ENCODE results near the gene ASPDH. TPM values are rescaled to one million over a fixed set of nuclear protein-coding genes. Genes with fewer than 3 reads are reported as not detected.

ASPDH gene
- polyA plus RNA-seq, 2 donors = not detected

DNA sequence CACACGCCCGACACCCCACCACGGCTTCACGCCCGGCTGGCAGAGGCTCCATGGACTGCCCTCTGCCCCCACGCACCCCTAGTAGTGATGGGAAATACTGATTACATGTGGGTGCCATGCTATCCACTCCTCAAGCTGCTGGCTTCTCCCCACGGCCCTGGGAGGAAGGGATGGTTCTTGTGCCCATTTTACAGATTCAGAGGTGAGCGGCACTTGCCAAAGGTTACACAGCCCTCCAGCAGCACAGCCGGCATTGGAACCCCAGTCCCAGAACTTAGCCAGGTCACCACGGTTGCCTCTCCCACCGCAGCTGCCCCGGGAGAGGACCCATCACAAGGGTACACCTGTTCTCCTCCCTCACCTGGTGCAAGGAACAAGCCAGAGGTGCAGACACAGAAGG lies 41.3 kb upstream of the ASPDH start:
- Histone ChIP-seq H3K27me3 (ENCODE audit: control insufficient read depth in 1 of 2, insufficient read depth in 2 of 2, low read length in 2 of 2) (no peaks in the 10 kb centered on the region), H3K27ac (ENCODE audit: low read depth in 2 of 2, low read length in 1 of 2) (no peak overlapping the region), H3K4me3 (ENCODE audit: low read depth in 1 of 2, low read length in 2 of 2) (no peak overlapping the region), H3K9me3 (ENCODE audit: control insufficient read depth in 2 of 2, insufficient read depth in 1 of 2, low read depth in 1 of 2, low read length in 1 of 2) (no peaks in the 10 kb centered on the region), H3K36me3 (ENCODE audit: control insufficient read depth in 2 of 2, insufficient read depth in 2 of 2, low read length in 1 of 2) (no peaks in the 10 kb centered on the region), H3K4me1 (ENCODE audit: control insufficient read depth in 2 of 2, insufficient read depth in 2 of 2, low read length in 1 of 2) (peaks cover 2 to 4% of the 10 kb centered on the region in 2 donors)
- WGBS, 2 donors = 67 to 71% methylated on average over 12 of the region's 12 CpGs

DNA sequence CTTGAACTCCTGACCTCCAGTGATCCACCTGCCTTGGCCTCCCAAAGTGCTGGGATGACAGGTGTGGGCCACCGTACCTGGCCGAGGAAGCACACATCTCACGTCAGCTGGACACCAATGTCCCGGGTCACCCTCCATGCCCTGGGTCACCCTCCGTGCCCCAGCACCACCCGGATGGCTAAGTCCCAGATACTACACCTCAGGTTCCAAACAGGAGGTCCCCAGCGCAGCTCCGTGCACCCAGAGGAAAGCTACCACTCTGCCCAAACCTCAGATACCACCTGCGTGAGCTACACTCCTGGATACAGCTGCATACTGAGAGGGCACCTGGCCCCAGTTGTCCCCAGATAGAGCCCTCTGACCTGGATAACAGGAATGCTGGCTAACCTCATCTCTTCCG lies 40.5 kb upstream of the ASPDH start:
- no peak overlapping the region for H3K4me3 ChIP-seq (ENCODE audit: low read depth in 1 of 2, low read length in 2 of 2)
- H3K4me1 ChIP-seq (ENCODE audit: control insufficient read depth in 2 of 2, insufficient read depth in 2 of 2, low read length in 1 of 2) = peaks cover 2 to 4% of the 10 kb centered on the region in 2 donors
- no peaks in the 10 kb centered on the region for H3K36me3 ChIP-seq (ENCODE audit: control insufficient read depth in 2 of 2, insufficient read depth in 2 of 2, low read length in 1 of 2)
- peaks cover 0 to 2% of the 10 kb centered on the region in 2 donors for H3K27me3 ChIP-seq (ENCODE audit: control insufficient read depth in 1 of 2, insufficient read depth in 2 of 2, low read length in 2 of 2)
- no peaks in the 10 kb centered on the region for H3K9me3 ChIP-seq (ENCODE audit: control insufficient read depth in 2 of 2, insufficient read depth in 1 of 2, low read depth in 1 of 2, low read length in 1 of 2)
- H3K27ac ChIP-seq (ENCODE audit: low read depth in 2 of 2, low read length in 1 of 2) = no peak overlapping the region
- WGBS, 2 donors = 75 to 82% methylated on average over 9 to 10 of the region's 10 CpGs

DNA sequence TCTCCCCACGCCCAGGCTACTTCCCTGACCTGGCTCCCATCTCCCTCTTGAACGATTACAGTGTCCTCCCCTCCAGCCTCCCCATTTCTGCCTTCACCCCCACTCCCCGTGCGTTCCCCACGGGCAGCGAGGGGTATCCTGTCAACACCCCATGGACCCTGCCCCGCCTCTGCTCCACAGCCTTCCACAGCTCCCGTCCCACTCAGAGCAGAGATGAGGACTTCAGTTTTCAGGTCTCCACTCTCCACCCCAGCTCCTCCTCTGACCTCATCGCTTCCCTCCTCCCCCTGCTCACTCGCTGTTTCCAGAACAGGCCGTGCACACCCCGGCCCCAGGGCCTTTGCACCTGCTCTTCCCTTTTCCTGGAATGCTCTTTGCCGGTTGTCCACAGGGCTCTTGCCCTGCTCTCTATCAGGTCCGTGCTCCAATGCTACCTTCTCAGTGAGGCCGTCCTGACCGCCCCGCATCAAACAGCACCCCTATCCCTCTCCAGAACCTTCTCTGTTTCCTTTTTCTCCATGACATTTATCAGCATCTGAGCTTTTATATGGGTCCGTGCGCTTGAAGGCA lies 39.5 kb upstream of the ASPDH start:
- peaks cover 0 to 3% of the 10 kb centered on the region in 2 donors for H3K27me3 ChIP-seq (ENCODE audit: control insufficient read depth in 1 of 2, insufficient read depth in 2 of 2, low read length in 2 of 2)
- no peaks in the 10 kb centered on the region for H3K9me3 ChIP-seq (ENCODE audit: control insufficient read depth in 2 of 2, insufficient read depth in 1 of 2, low read depth in 1 of 2, low read length in 1 of 2)
- no peak overlapping the region for H3K27ac ChIP-seq (ENCODE audit: low read depth in 2 of 2, low read length in 1 of 2)
- H3K4me1 ChIP-seq (ENCODE audit: control insufficient read depth in 2 of 2, insufficient read depth in 2 of 2, low read length in 1 of 2) = peaks cover 2 to 6% of the 10 kb centered on the region in 2 donors
- no peaks in the 10 kb centered on the region for H3K36me3 ChIP-seq (ENCODE audit: control insufficient read depth in 2 of 2, insufficient read depth in 2 of 2, low read length in 1 of 2)
- 72 to 76% methylated on average over 19 of the region's 19 CpGs for WGBS, 2 donors
- H3K4me3 ChIP-seq (ENCODE audit: low read depth in 1 of 2, low read length in 2 of 2) = no peak overlapping the region

DNA sequence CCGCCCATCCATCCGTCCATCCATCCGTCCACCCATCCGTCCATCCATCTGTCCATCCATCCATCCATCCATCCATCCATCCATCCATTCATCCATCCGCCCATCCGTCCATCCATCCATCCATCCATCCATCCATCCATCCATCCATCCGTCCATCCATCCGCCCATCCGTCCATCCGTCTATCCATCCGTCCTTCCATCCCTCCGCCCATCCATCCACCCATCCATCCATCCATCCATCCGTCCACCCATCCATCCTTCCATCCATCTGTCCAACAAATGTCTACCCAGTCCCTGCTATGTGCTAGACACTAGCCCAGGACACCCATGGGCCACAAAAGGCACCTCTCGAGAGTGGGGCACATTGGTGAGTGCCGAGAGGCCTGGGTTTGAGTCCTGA lies 38.8 kb upstream of the ASPDH start:
- 82 to 84% methylated on average over 15 of the region's 15 CpGs for WGBS, 2 donors
- no peaks in the 10 kb centered on the region for H3K9me3 ChIP-seq (ENCODE audit: control insufficient read depth in 2 of 2, insufficient read depth in 1 of 2, low read depth in 1 of 2, low read length in 1 of 2)
- peaks cover 0 to 3% of the 10 kb centered on the region in 2 donors for H3K27me3 ChIP-seq (ENCODE audit: control insufficient read depth in 1 of 2, insufficient read depth in 2 of 2, low read length in 2 of 2)
- H3K4me1 ChIP-seq (ENCODE audit: control insufficient read depth in 2 of 2, insufficient read depth in 2 of 2, low read length in 1 of 2) = peaks cover 2 to 6% of the 10 kb centered on the region in 2 donors
- no peak overlapping the region for H3K27ac ChIP-seq (ENCODE audit: low read depth in 2 of 2, low read length in 1 of 2)
- no peak overlapping the region for H3K4me3 ChIP-seq (ENCODE audit: low read depth in 1 of 2, low read length in 2 of 2)
- no peaks in the 10 kb centered on the region for H3K36me3 ChIP-seq (ENCODE audit: control insufficient read depth in 2 of 2, insufficient read depth in 2 of 2, low read length in 1 of 2)

DNA sequence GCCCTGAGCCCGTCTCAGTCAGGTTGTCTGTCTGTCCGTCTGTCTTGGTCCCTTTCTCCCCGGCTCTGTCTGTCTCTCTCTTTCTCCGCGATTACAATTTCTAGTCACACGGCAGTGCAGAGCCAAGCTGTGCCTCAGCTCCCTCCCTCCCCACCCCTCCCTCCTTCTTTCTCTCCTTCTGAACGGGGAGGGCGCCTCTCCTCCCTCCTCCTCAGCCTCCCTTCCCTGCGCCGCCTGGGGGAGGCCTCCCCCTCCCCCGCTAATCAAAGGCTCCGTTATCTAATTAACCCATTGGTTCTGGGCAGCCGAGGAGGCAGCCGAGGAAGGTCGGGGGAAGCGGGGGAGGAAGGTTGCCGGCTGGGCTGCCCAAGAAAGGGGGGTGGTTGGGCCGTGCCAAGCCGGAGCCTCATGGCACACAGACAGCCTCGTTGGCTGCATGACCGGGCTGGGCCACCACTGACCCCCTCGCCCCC lies 38.0 kb upstream of the ASPDH start:
- H3K4me3 ChIP-seq (ENCODE audit: low read depth in 1 of 2, low read length in 2 of 2) = peak overlapping the region in 1 of 2 donors; percentile 14
- no peak overlapping the region for H3K27ac ChIP-seq (ENCODE audit: low read depth in 2 of 2, low read length in 1 of 2)
- peaks cover 2 to 6% of the 10 kb centered on the region in 2 donors for H3K4me1 ChIP-seq (ENCODE audit: control insufficient read depth in 2 of 2, insufficient read depth in 2 of 2, low read length in 1 of 2)
- no peaks in the 10 kb centered on the region for H3K9me3 ChIP-seq (ENCODE audit: control insufficient read depth in 2 of 2, insufficient read depth in 1 of 2, low read depth in 1 of 2, low read length in 1 of 2)
- H3K27me3 ChIP-seq (ENCODE audit: control insufficient read depth in 1 of 2, insufficient read depth in 2 of 2, low read length in 2 of 2) = peaks cover 0 to 3% of the 10 kb centered on the region in 2 donors
- WGBS, 2 donors = 1 to 3% methylated on average over 21 to 22 of the region's 22 CpGs
- no peaks in the 10 kb centered on the region for H3K36me3 ChIP-seq (ENCODE audit: control insufficient read depth in 2 of 2, insufficient read depth in 2 of 2, low read length in 1 of 2)

DNA sequence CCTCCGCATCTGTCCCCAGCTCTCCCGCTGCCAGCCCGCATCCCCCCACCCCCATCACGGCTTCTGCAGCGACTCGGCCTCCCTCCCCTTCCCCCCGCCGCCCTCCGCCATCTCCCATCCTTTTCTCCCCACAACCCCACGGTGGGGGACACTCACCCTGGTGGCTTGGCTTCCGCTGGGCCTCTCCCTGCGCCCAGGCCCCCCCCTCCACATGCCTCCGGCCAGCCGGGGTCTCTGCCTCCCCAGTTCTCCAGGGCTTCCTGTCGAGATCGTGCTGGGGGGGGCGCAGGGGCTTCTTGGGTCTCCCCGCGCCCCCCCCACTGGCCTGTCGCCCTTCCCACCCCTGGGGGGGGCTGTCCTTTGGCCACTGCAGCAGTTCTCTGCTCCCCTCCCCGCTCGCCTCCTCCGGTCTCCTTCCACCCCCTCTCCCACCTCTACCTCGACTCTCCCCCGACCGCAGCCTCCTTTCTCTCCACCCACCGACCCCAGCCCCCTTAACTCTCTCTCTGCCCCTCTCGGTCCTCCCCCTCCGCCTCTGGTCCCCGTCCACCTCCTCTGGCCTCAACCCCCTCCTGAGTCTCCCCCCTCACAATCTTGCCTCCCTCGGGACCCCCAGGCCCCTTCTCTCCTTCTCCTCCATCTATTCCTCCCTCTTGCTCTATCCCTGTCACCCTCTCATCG lies 37.5 kb upstream of the ASPDH start:
- 8 to 11% methylated on average over 24 to 32 of the region's 32 CpGs for WGBS, 2 donors
- Histone ChIP-seq H3K36me3 (ENCODE audit: control insufficient read depth in 2 of 2, insufficient read depth in 2 of 2, low read length in 1 of 2) (no peaks in the 10 kb centered on the region), H3K4me3 (ENCODE audit: low read depth in 1 of 2, low read length in 2 of 2) (peak overlapping the region; percentile 3 to 14), H3K4me1 (ENCODE audit: control insufficient read depth in 2 of 2, insufficient read depth in 2 of 2, low read length in 1 of 2) (peaks cover 2% of the 10 kb centered on the region in 2 donors), H3K27me3 (ENCODE audit: control insufficient read depth in 1 of 2, insufficient read depth in 2 of 2, low read length in 2 of 2) (peaks cover 0 to 3% of the 10 kb centered on the region in 2 donors), H3K9me3 (ENCODE audit: control insufficient read depth in 2 of 2, insufficient read depth in 1 of 2, low read depth in 1 of 2, low read length in 1 of 2) (no peaks in the 10 kb centered on the region), H3K27ac (ENCODE audit: low read depth in 2 of 2, low read length in 1 of 2) (no peak overlapping the region)

DNA sequence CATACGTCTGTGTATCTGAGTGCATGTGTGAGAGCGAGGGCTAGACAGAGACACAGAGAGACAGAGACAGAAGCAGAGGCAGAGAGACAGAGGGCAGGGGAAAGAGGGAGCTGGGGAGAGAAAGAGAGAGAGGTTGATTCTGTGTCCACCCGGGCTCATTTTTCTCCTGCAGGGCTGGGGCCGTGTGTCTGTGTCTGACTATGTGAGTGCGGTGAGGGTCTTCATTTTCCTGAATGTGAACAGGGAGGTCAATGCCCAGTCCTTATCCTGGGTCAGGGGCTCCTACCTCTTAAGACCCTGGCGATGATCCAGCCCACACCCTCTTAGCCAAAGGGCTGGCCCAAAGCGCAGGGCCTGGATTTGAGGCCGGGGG lies 36.9 kb upstream of the ASPDH start:
- 36 to 42% methylated on average over 8 of the region's 8 CpGs for WGBS, 2 donors
- peaks cover 2% of the 10 kb centered on the region in 2 donors for H3K4me1 ChIP-seq (ENCODE audit: control insufficient read depth in 2 of 2, insufficient read depth in 2 of 2, low read length in 1 of 2)
- H3K4me3 ChIP-seq (ENCODE audit: low read depth in 1 of 2, low read length in 2 of 2) = no peak overlapping the region
- H3K27ac ChIP-seq (ENCODE audit: low read depth in 2 of 2, low read length in 1 of 2) = no peak overlapping the region
- no peaks in the 10 kb centered on the region for H3K9me3 ChIP-seq (ENCODE audit: control insufficient read depth in 2 of 2, insufficient read depth in 1 of 2, low read depth in 1 of 2, low read length in 1 of 2)
- H3K27me3 ChIP-seq (ENCODE audit: control insufficient read depth in 1 of 2, insufficient read depth in 2 of 2, low read length in 2 of 2) = peaks cover 0 to 3% of the 10 kb centered on the region in 2 donors
- H3K36me3 ChIP-seq (ENCODE audit: control insufficient read depth in 2 of 2, insufficient read depth in 2 of 2, low read length in 1 of 2) = no peaks in the 10 kb centered on the region

DNA sequence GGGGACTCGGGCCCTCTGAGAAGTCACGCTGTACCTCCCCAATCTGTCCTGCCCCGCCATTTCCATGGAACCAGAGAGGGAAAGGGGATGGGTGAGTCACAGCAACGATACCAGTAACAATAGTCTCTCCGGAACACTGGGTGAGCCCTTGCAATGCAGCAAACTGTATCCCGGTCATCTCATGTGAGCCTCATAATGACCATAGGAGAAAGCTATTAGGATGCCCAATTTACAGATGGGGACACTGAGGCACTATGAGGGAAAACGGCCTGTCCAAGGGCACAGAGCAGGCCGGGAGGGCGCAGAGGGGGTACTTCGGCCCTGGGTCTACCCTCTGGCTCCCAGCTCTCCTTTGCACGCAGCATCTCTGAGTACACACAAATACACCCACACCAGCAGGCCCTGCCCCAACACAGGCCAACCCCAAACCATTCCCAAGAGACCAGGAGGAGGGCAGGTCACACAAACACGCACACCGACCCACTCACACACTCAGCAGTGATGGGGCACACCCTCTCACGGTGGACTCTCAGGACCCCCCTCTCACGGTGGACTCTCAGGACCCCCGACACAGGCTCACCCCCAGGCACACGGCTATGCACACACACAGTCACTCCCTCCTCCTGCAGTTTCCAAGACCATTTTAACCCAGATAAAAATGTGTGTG lies 36.3 kb upstream of the ASPDH start:
- H3K36me3 ChIP-seq (ENCODE audit: control insufficient read depth in 2 of 2, insufficient read depth in 2 of 2, low read length in 1 of 2) = no peaks in the 10 kb centered on the region
- H3K4me3 ChIP-seq (ENCODE audit: low read depth in 1 of 2, low read length in 2 of 2) = no peak overlapping the region
- peaks cover 0 to 3% of the 10 kb centered on the region in 2 donors for H3K27me3 ChIP-seq (ENCODE audit: control insufficient read depth in 1 of 2, insufficient read depth in 2 of 2, low read length in 2 of 2)
- H3K9me3 ChIP-seq (ENCODE audit: control insufficient read depth in 2 of 2, insufficient read depth in 1 of 2, low read depth in 1 of 2, low read length in 1 of 2) = no peaks in the 10 kb centered on the region
- 59 to 63% methylated on average over 17 of the region's 17 CpGs for WGBS, 2 donors
- peaks cover 2% of the 10 kb centered on the region in 2 donors for H3K4me1 ChIP-seq (ENCODE audit: control insufficient read depth in 2 of 2, insufficient read depth in 2 of 2, low read length in 1 of 2)
- H3K27ac ChIP-seq (ENCODE audit: low read depth in 2 of 2, low read length in 1 of 2) = no peak overlapping the region

DNA sequence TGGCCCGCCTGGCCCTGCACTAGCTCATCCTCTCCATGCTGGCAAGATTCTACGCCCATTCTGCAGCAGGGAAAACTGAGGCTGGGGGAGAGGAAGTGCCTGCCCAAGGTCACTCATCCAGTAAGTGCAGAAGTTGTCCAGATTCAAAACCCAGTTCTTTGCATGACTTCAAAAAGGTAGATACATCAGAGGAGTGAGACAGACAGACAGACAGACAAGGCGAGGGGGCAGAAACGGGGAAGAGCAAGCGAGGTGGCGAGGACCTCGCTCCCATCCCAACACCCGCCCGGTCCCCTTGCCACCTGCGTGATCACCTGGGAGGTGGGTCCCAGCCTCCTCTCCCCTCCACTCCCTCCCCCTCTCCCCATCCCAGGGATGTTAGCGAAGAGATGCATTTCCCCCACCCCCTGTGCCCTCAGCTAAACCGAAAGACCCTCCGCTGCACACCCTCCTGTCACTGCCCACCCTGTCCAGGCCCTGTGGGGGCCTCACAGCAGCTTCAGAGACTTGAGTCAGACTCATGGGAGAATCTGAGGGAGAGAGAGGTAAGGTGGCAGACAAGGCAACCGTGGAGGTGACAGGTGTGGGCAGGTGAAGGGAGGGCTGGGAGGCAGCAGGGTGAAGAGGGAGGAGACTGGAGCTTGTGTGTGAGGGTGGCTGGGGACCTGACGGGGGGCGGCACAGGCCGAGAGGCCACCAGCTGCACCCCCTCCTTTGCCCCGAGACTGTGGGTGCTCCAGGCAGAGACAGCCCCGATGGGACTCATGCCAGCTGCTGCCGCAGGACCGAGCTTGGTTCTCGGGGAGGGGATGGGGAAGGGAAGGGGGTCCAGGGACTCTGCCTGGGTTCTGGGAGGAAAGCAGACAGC lies 35.6 kb upstream of the ASPDH start:
- H3K27me3 ChIP-seq (ENCODE audit: control insufficient read depth in 1 of 2, insufficient read depth in 2 of 2, low read length in 2 of 2) = peaks cover 0 to 3% of the 10 kb centered on the region in 2 donors
- H3K27ac ChIP-seq (ENCODE audit: low read depth in 2 of 2, low read length in 1 of 2) = no peak overlapping the region
- WGBS, 2 donors = 69% methylated on average over 20 to 22 of the region's 22 CpGs

More for the DNA sequence above, 35.6 kb upstream of the ASPDH start:
- Histone ChIP-seq H3K9me3 (ENCODE audit: control insufficient read depth in 2 of 2, insufficient read depth in 1 of 2, low read depth in 1 of 2, low read length in 1 of 2) (no peaks in the 10 kb centered on the region), H3K4me3 (ENCODE audit: low read depth in 1 of 2, low read length in 2 of 2) (no peak overlapping the region), H3K36me3 (ENCODE audit: control insufficient read depth in 2 of 2, insufficient read depth in 2 of 2, low read length in 1 of 2) (no peaks in the 10 kb centered on the region), H3K4me1 (ENCODE audit: control insufficient read depth in 2 of 2, insufficient read depth in 2 of 2, low read length in 1 of 2) (peaks cover 2% of the 10 kb centered on the region in 2 donors)

Measured in esophagus (tissue), 2 donors.